Measurements from ENCODE around the gene OR10H3. TPM values are rescaled to one million over a fixed set of nuclear protein-coding genes. Genes with fewer than 3 reads are reported as not detected.

Gene OR10H3
- total and polyA plus RNA-seq, 2 experiments from 2014 or later: not detected

DNA sequence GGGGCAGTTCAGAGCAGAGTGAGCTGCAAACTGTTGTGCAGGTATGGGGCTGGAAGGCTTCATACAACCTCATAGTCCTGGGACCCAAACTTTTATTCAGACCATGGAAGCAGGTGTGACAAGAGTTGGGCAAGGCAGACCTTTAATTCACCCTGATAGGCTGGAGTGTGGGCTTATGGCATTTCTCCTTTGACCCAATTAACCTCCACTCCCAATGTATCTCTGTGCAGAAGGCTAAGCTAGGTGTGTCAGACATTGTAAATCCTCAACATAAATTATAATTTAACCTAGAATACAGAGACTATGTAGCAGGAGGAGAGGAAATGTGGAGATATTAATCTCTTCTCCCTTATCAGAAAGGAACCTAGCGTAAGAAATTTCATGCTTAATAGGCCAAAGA lies 22.1 kb upstream of the OR10H3 start:
- TF ChIP-seq, protein P1, sequence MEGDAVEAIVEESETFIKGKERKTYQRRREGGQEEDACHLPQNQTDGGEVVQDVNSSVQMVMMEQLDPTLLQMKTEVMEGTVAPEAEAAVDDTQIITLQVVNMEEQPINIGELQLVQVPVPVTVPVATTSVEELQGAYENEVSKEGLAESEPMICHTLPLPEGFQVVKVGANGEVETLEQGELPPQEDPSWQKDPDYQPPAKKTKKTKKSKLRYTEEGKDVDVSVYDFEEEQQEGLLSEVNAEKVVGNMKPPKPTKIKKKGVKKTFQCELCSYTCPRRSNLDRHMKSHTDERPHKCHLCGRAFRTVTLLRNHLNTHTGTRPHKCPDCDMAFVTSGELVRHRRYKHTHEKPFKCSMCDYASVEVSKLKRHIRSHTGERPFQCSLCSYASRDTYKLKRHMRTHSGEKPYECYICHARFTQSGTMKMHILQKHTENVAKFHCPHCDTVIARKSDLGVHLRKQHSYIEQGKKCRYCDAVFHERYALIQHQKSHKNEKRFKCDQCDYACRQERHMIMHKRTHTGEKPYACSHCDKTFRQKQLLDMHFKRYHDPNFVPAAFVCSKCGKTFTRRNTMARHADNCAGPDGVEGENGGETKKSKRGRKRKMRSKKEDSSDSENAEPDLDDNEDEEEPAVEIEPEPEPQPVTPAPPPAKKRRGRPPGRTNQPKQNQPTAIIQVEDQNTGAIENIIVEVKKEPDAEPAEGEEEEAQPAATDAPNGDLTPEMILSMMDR (IDR thresholded peaks at IDR 0.05; ENCODE audit: low read depth, low read length): no peak
- Histone ChIP-seq H3K27me3 (no peaks in the 10 kb centered on the region), H3K36me3 (no peaks in the 10 kb centered on the region), H3K4me3 (no peak overlapping the region), H3K4me1 (ENCODE audit: low read depth) (no peaks in the 10 kb centered on the region), H3K27ac (no peak overlapping the region), H3K9me3 (ENCODE audit: low read depth) (no peaks in the 10 kb centered on the region)
- DNase-seq (ENCODE audit: low read depth in 1 of 2, low spot score in 1 of 2): no peak

DNA sequence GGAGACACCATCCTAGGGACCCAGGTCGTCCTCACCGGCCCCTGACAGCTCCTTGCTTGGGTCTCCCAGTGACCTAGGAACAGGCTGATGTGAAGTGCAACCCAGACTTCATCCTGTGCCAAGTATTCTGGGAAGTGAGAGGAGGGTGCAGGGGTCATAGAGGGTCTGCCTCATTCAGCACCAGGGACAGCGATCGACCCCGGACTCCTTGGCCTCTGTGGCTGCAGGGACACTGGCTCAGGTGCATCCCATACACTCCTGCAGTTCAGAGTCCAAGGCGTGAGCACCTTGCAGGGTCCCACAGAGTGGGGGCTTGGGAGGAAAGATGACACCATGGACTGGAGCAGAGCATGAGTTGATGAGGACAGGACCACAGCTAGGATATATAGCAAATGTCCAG lies 20.0 kb upstream of the OR10H3 start:
- Histone ChIP-seq H3K4me3 (no peak overlapping the region), H3K9me3 (ENCODE audit: low read depth) (no peaks in the 10 kb centered on the region), H3K36me3 (no peaks in the 10 kb centered on the region), H3K4me1 (ENCODE audit: low read depth) (no peaks in the 10 kb centered on the region), H3K27me3 (no peaks in the 10 kb centered on the region), H3K27ac (no peak overlapping the region)
- TF ChIP-seq, protein P1 (IDR thresholded peaks at IDR 0.05; ENCODE audit: low read depth, low read length): no peak
- no peak for DNase-seq (ENCODE audit: low read depth in 1 of 2, low spot score in 1 of 2)

DNA sequence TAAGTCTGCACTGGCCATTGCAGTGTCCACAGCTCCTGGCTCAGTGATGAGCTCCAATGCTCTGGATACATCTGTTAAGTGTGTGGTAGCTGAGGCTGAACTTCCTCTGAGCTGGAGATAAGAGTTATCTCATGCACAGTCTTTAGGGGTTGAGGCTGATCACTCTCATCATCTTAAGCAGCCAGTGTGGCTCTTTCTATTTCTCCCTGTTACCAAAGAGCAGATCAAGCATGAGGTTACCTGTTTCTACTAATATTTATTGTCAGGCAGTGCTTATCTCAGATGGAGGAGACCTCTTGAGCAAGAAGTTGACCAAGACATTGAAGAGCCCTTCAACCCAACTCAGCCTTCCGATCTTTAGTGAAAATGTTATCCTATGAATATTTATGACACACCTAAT lies 16.5 kb upstream of the OR10H3 start:
- no peak overlapping the region for H3K4me3 ChIP-seq
- no peaks in the 10 kb centered on the region for H3K27me3 ChIP-seq
- TF ChIP-seq, protein P1 (IDR thresholded peaks at IDR 0.05; ENCODE audit: low read depth, low read length): no peak
- no peaks in the 10 kb centered on the region for H3K9me3 ChIP-seq (ENCODE audit: low read depth)
- no peaks in the 10 kb centered on the region for H3K36me3 ChIP-seq
- no peak for DNase-seq (ENCODE audit: low read depth in 1 of 2, low spot score in 1 of 2)
- no peak overlapping the region for H3K27ac ChIP-seq
- no peaks in the 10 kb centered on the region for H3K4me1 ChIP-seq (ENCODE audit: low read depth)

DNA sequence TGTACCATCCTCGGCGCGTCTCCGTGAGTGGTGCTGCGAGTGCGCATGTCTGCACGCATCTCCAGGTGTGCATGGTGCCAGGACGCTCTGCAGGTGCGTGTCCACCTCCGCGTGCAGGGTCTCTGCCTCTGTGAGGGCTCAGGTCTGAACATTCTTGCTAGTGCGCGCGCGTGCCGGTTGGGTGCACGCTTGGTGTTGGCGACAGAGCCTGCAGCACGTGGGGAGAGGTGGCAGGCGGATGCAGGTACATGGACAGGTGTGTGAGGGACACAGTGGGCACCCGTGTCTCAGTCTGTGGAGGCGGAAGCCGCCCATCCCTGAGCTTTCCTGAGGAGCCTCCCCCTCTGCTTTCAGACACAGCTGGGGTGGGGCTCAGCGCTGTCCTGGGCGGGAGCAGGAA lies 14.8 kb upstream of the OR10H3 start:
- no peak overlapping the region for H3K27ac ChIP-seq
- no peak for DNase-seq (ENCODE audit: low read depth in 1 of 2, low spot score in 1 of 2)
- no peaks in the 10 kb centered on the region for H3K27me3 ChIP-seq
- no peaks in the 10 kb centered on the region for H3K9me3 ChIP-seq (ENCODE audit: low read depth)
- no peaks in the 10 kb centered on the region for H3K4me1 ChIP-seq (ENCODE audit: low read depth)
- no peak overlapping the region for H3K4me3 ChIP-seq
- TF ChIP-seq, protein P1 (IDR thresholded peaks at IDR 0.05; ENCODE audit: low read depth, low read length): no peak
- no peaks in the 10 kb centered on the region for H3K36me3 ChIP-seq

DNA sequence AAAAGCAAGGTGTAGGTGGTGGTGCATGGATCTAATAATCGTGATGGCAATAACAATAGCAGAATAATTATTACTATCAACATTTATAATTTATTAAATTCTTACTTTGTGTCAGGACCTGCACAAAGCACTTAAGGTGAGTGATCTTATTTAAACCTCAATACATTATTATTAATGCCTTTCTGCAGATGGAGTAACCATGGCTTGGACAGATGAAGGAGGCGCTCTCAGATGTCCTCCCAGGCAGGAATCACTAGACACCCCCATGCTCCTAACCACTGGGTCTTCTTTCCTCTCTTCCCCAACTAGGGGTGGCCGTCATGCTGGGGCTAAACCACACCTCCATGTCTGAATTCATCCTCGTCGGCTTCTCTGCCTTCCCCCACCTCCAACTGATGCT lies 10.1 kb upstream of the OR10H3 start, which contains the start of gene OR10H2:
TSS of gene OR10H2 (plus strand) at position 301 of the 400 bp plus-strand sequence. CDS start at position 321, 20 bp downstream.
- no peak within 1 kb of the TSS for H3K27ac ChIP-seq
- H3K27me3 ChIP-seq: no peaks in the 10 kb centered on the region
- no peak for DNase-seq (ENCODE audit: low read depth in 1 of 2, low spot score in 1 of 2)
- H3K36me3 ChIP-seq: no peaks in the 10 kb centered on the region
- H3K9me3 ChIP-seq (ENCODE audit: low read depth): no peaks in the 10 kb centered on the region
- TF ChIP-seq, protein P1 (IDR thresholded peaks at IDR 0.05; ENCODE audit: low read depth, low read length): no peak
- no peaks in the 10 kb centered on the region for H3K4me1 ChIP-seq (ENCODE audit: low read depth)
- no peak within 1 kb of the TSS for H3K4me3 ChIP-seq

DNA sequence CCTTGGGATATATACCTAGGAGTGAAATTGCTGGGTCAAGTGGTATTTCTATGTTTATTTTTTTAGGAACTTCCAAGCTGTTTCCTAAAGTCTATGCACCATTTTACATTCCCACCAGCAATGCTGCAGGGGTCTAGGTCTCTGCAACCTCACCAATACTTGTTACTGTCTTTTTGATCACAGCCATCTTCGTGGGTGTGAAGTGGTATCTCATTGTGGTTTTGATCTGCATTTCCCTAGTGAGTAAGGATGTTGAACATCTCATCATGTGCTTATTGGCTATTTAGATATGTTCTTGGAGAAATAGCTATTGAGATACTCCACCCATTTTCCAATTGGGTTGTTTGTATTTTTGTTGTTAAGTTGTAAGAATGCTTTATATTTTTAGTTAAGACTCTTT lies 7.2 kb upstream of the OR10H3 start:
- Histone ChIP-seq H3K9me3 (ENCODE audit: low read depth) (no peaks in the 10 kb centered on the region), H3K4me1 (ENCODE audit: low read depth) (no peaks in the 10 kb centered on the region), H3K36me3 (no peaks in the 10 kb centered on the region), H3K27me3 (no peaks in the 10 kb centered on the region), H3K4me3 (no peak overlapping the region), H3K27ac (no peak overlapping the region)
- TF ChIP-seq, protein P1 (IDR thresholded peaks at IDR 0.05; ENCODE audit: low read depth, low read length): no peak
- DNase-seq (ENCODE audit: low read depth in 1 of 2, low spot score in 1 of 2): no peak

Measured in cardiac muscle cell (in vitro differentiated cells and primary cell).